AG10803 (cell line): Measurements from ENCODE around the gene FADS3.

ENCODE experiments used
- DNase-seq: peaks from one replicate; pipeline ENCODE4 v3.0.0; 2010; ENCODE audit warnings: low read depth
- H3K4me3 ChIP-seq: 2 replicates; pipeline ENCODE4 v1.5.1; 2011; ENCODE audit warnings: mild to moderate bottlenecking, low read length, control low read depth
- CTCF ChIP-seq: conservative IDR thresholded peaks from 2 replicates; pipeline ENCODE4 v1.5.1; 2011; ENCODE audit warnings: mild to moderate bottlenecking, low read length, control low read depth, inconsistent platforms

FADS3 gene

GRCh38 chr11:61833471-61833870 is 57.9 kb downstream of the FADS3 start:
- no peak for TF ChIP-seq CTCF
- DNase-seq = no peak
- no peak overlapping the region for H3K4me3 ChIP-seq

GRCh38 chr11:61832754-61833153 is 58.6 kb downstream of the FADS3 start:
- no peak overlapping the region for H3K4me3 ChIP-seq
- no peak for DNase-seq
- TF ChIP-seq CTCF = no peak

- no peak for DNase-seq
- no peak overlapping the region for H3K4me3 ChIP-seq
- TF ChIP-seq CTCF = no peak
Observed at GRCh38 chr11:61832207-61832606, 59.1 kb downstream of the FADS3 start.

GRCh38 chr11:61830237-61831105 is 60.9 kb downstream of the FADS3 start:
- no peak for TF ChIP-seq CTCF
- peak overlapping the region; percentile 84 for H3K4me3 ChIP-seq
- DNase-seq = peak; percentile 65

- peak overlapping the region; percentile 84 for H3K4me3 ChIP-seq
- no peak for TF ChIP-seq CTCF
- DNase-seq = no peak
Observed at GRCh38 chr11:61829806-61830205, 61.5 kb downstream of the FADS3 start.

GRCh38 chr11:61828629-61829407 is 62.5 kb downstream of the FADS3 start:
- peak overlapping the region; percentile 84 for H3K4me3 ChIP-seq
- peak; percentile 37 for TF ChIP-seq CTCF
- peak; percentile 24 for DNase-seq

GRCh38 chr11:61828379-61828628 is 63.0 kb downstream of the FADS3 start:
- no peak for DNase-seq
- H3K4me3 ChIP-seq = peak overlapping the region; percentile 84
- TF ChIP-seq CTCF = no peak
